Measurements from ENCODE around the gene MKI67.

The MKI67 gene

DNA sequence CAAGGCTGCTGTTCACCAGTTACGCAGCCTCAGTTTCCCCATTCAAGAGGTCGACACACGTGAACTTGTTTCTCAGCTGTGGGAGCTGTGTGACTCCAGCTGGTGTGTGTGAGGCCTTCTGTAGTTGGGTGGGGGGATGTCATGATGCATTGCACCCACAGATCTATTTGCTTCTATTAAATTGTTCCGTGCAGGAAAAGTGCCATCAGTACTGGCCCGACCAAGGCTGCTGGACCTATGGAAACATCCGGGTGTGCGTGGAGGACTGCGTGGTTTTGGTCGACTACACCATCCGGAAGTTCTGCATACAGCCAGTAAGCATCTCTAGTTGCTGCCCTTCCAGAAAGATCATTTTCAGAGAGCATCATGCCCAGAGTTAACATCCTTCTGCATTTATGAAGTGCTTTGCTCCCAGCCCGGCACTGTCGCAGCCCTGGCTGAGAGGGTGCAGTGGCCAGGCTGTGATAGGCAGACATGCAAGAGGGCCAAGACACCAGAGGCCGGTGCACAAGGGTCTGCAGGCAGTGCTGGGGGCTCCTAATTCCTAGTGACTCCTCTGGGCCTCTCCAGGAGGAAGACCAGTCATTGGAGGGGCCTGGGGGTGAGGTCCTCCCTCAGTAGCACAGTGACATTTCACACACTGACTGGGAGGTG, 60.2 kb downstream of the MKI67 start:
- no peak for DNase-seq (ENCODE audit: low read depth in 2 of 2)

DNA sequence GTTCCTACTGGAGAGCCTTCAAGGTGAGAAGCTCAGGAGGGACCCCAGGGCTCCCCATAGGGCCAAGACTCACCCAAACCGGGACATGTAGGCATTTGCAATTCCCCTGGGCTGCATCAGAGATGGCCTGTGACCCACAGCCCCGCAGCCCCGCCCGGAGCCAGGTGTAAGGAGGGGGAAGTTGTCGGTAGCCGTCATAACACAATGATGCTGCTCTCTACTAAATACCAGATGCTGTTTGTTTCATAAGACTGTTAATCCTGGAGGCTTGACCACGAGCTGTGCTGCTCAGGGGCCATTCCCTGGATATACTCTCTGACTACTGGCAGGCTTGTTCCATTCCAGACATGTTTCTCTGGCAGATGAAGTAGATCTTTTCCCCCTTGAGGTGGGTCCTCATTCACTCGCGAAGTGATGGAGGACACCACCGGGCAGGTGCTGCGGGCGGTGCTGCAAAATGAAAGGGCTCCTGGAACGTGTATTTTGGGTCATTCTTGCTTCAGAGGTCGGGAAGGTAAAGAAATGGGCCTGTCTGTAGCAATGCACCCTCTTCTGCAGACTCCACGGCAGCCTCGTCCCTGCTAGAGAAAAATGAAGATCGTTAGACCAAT, 61.1 kb downstream of the MKI67 start:
- no peak for DNase-seq (ENCODE audit: low read depth in 2 of 2)

GRCh38 chr10:128064108-128064969, 61.9 kb downstream of the MKI67 start:
- DNase-seq (ENCODE audit: low read depth in 2 of 2) = peak; percentile 66 to 79

DNA sequence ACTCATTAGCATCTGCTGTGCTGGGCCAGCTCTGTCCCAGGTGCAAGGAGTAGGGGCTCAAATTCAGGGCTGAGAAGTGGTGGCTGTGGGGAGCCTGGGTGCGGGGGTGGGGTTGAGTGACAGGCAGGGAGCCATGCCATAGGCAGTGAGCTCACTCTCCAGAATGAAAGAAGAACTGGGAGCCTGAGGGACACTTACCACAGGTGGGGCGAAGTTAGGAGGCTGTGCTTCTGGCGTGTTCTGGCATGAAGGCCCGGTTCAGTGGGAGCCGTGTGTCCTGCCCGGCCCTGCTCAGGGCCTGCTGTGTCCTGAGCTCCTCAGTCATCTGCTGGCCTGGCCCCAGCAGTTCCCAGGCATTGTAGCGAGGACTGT, 62.5 kb downstream of the MKI67 start:
- no peak for DNase-seq (ENCODE audit: low read depth in 2 of 2)

GRCh38 chr10:128062881-128063563, 63.2 kb downstream of the MKI67 start:
- DNase-seq (ENCODE audit: low read depth in 2 of 2) = no peak

DNA sequence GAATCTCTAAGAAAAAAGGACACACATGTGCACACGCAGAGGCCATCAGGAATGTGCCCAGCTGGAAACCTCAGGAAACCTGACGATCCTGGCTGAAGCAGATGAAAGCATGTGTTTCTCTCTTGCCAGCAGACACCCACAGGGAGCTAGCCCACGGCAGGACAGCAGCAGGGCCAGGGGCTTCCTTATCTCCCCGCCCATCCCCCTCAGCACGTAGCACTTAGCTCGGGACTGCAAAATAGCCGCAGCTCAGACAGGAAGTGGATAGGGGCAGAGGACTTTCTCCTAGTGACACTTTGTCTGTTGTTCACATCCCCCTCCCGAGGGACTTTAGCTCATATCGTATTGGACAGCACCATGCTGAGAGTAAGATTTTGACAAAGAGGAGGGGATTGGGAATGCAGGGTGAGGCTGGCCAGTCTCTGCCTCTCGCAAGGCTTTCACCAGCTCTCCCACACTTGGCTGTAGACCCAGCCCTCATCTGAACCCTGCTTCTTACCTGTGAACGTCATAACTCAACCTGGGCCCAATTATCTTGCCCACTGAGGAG, 63.8 kb downstream of the MKI67 start:
- DNase-seq (ENCODE audit: low read depth in 2 of 2) = no peak

DNA sequence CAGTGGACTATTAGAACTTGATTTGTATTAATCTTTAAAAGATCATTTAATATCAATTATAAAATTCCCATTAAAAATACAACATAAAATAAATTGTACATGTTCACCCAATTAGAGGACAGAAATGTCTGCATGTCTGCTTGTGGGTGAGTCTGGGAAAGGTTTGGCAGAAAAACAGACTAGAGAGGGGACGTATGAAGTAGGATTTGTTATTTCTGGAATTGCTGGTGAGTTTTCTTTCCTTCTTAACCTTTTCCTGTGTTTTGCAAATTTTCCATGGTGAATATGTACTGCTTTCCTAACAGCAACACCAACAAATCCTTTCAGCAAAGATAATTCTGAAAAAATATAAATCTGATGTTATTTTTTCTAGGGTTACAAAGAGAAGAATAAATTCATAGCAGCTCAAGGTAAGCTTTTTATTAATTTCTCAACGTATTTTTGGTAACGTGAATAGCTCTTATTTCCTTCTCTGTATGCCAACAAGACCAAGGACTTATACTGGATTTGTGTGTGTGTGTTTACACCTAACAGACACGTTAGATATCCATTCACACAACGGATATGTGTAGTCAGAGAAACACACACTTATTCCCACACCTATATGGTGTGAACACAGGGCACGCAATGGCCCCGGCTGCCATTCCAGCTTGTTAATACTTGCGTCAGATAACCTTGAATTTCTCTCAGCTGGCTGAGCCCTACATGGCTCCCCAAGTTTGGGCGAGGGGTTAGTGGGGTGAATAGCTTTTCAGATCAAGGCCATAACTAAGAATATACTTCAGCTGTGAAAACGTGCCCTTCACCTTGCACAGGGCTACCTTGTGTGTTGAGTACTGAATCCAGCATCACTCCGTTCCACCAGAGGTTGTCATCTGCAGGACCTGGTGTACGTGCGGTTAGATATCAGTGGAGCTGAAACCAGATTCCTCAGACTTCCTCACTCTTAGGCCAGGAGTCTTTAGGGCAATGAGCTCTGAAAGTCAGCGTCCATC, 64.6 kb downstream of the MKI67 start:
- DNase-seq (ENCODE audit: low read depth in 2 of 2) = no peak

GRCh38 chr10:128060341-128061250, 65.6 kb downstream of the MKI67 start:
- no peak for DNase-seq (ENCODE audit: low read depth in 2 of 2)

GRCh38 chr10:128059982-128060293, 66.3 kb downstream of the MKI67 start:
- DNase-seq (ENCODE audit: low read depth in 2 of 2) = no peak

- no peak for DNase-seq (ENCODE audit: low read depth in 2 of 2)
Measured at GRCh38 chr10:128059266-128059981, 66.8 kb downstream of the MKI67 start.

DNA sequence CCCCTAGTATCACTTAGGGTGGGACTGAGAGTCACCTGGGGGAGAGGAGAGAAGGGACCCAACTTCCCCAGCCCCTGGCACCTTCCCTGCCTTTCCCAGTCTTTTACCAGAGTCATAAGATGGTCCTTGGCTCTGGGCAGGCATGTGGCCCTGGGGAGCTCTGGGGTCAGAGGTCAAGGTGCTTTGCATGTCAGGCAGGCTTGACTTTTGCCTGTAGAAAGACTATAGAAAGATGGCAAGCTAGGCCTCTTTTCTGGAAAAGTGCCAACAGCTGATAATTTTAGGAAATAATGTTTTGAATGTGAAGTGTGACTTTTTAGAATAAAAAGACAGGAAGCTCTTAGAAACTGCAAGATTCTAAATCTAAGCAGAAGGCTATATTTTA, 67.5 kb downstream of the MKI67 start:
- DNase-seq (ENCODE audit: low read depth in 2 of 2) = no peak

DNA sequence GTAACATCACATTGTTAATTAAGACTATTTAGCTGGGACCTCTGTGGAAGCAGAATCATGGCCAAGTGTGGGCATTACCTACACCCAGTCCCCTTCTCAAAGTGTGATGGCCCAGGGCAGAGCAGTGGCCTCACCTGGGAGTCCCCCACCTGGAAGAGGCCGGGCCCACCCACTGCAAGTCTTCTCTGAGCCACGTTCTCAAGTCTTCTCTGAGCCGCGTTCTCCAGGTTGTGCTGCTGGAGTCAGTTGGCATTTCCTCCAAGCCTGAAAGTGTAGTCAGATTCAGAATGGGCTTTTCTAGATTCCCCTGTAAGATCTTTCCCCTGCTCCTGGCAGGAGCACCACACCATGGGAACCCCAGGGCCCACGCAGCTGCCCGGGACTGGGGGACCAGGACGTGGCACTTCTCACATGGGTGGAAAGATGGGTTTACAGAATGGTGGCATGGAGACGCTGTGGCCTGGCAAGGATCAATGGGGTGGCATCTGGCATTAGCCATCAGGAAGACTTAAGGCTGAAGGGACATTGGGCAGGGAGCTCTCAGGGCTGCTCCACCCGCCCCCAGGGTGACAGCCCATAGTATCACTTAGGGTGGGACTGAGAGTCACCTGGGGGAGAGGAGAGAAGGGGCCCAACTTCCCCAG, 68.0 kb downstream of the MKI67 start:
- DNase-seq (ENCODE audit: low read depth in 2 of 2) = no peak

DNA sequence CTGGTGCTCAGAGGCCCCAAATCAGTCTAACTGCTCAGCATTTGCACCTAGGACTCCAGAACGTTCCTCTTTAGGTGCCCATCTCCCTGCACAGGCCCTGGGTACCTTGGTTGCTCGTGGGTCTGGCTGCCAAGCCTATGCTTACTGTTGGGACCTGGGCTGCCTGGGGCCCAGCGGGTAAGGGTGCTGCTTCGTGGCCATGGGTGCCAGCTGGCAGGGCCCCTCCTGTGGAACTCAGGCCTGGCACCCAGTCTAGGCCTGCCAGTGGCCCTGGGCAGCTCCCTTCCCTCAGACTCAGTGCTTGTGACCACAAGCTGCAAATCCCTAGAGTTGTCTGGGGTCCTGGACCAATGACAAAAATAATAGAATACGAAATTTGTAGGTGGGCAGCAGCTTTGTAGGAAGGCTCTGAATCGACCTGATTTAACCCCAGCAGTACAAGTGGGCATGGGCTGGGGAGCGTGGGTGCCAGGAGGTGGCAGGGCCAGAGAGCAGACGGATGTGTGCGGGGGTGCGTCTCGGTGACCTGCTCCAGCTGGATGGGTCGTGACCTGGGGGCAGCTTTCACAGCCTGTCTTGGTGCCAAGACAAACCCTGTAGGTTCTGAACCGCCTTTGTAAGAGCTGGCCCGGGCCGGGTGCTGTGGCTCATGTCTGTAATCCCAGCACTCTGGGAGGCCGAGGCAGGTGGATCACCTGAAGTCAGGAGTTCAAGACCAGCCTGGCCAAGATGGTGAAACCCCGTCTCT, 69.7 kb downstream of the MKI67 start:
- DNase-seq (ENCODE audit: low read depth in 2 of 2) = no peak

- DNase-seq (ENCODE audit: low read depth in 2 of 2) = no peak
Measured at GRCh38 chr10:128055061-128055868, 71.0 kb downstream of the MKI67 start.

- no peak for DNase-seq (ENCODE audit: low read depth in 2 of 2)
Measured at GRCh38 chr10:128054163-128054970, 71.9 kb downstream of the MKI67 start.

GRCh38 chr10:128053356-128053755, 72.9 kb downstream of the MKI67 start:
- DNase-seq (ENCODE audit: low read depth in 2 of 2) = no peak

Measured in stimulated activated CD8-positive, alpha-beta memory T cell treated with anti-CD3 and anti-CD28 coated beads, Interleukin-15, amount 100 ng/mL, for 4 hours (primary cell).